HG02943 (cell line): ENCODE results near the gene ETS2.

Experiments used
- ATAC-seq: cut with Tn5 transposase; IDR thresholded peaks from one replicate; pipeline ENCODE4 v1.9.1; 2021; ENCODE audit warnings: mild to moderate bottlenecking, low read depth, moderate library complexity; ENCODE audit not compliant: unreplicated experiment

ETS2 gene

GRCh38 chr21:38805328-38806152 is at the start of gene ETS2:
Gene ETS2 (plus strand): TSS chr21:38805929. CDS start chr21:38810035, 4,106 bp downstream.
- ATAC-seq = peak; percentile 57

- ATAC-seq = no peak
Observed at GRCh38 chr21:38756746-38757145, 49.0 kb upstream of the ETS2 start.

- ATAC-seq = no peak
Observed at GRCh38 chr21:38758501-38759214, 47.1 kb upstream of the ETS2 start.

GRCh38 chr21:38759413-38759812 is 46.3 kb upstream of the ETS2 start:
- ATAC-seq = no peak

- ATAC-seq = no peak
Observed at GRCh38 chr21:38760017-38760761, 45.5 kb upstream of the ETS2 start.

- ATAC-seq = no peak
Observed at GRCh38 chr21:38760762-38761155, 45.0 kb upstream of the ETS2 start.

GRCh38 chr21:38761531-38761930 is 44.2 kb upstream of the ETS2 start:
- no peak for ATAC-seq

- ATAC-seq = no peak
Observed at GRCh38 chr21:38765056-38765455, 40.7 kb upstream of the ETS2 start.

GRCh38 chr21:38766987-38767722 is 38.6 kb upstream of the ETS2 start:
- peak; percentile 96 for ATAC-seq

- ATAC-seq = no peak
Observed at GRCh38 chr21:38768471-38769063, 37.2 kb upstream of the ETS2 start.

GRCh38 chr21:38769191-38769780 is 36.4 kb upstream of the ETS2 start:
- ATAC-seq = no peak

GRCh38 chr21:38770660-38771059 is 35.1 kb upstream of the ETS2 start:
- no peak for ATAC-seq

- ATAC-seq = no peak
Observed at GRCh38 chr21:38771536-38771935, 34.2 kb upstream of the ETS2 start.

- ATAC-seq = no peak
Observed at GRCh38 chr21:38772646-38773045, 33.1 kb upstream of the ETS2 start.

GRCh38 chr21:38773099-38774061 is 32.3 kb upstream of the ETS2 start:
- no peak for ATAC-seq

- no peak for ATAC-seq
Observed at GRCh38 chr21:38774152-38774551, 31.6 kb upstream of the ETS2 start.

- ATAC-seq = no peak
Observed at GRCh38 chr21:38774586-38775285, 31.0 kb upstream of the ETS2 start.

- no peak for ATAC-seq
Observed at GRCh38 chr21:38775733-38776132, 30.0 kb upstream of the ETS2 start.
